ENCODE measurements around the gene VENTX.
"Not testable (repeated sequence)": the region's sequence is repeated elsewhere in the genome, so short reads cannot be mapped to it uniquely, and the experiment has no call there.

Gene VENTX

GRCh38 chr10:133265052-133265451 lies 27.4 kb downstream of the VENTX start:
- H3K4me3 ChIP-seq (ENCODE audit: low read depth, low read length); DNase-seq (ENCODE audit: low read depth): not testable (repeated sequence)

- no peak for DNase-seq (ENCODE audit: low read depth)
- H3K4me3 ChIP-seq (ENCODE audit: low read depth, low read length): no peak overlapping the region
Observed at GRCh38 chr10:133266056-133266795, 28.6 kb downstream of the VENTX start.

GRCh38 chr10:133267293-133267692 lies 29.6 kb downstream of the VENTX start:
- H3K4me3 ChIP-seq (ENCODE audit: low read depth, low read length): no peak overlapping the region
- DNase-seq (ENCODE audit: low read depth): no peak

- no peak for DNase-seq (ENCODE audit: low read depth)
- no peak overlapping the region for H3K4me3 ChIP-seq (ENCODE audit: low read depth, low read length)
Observed at GRCh38 chr10:133267829-133268228, 30.2 kb downstream of the VENTX start.

GRCh38 chr10:133268532-133268931 lies 30.9 kb downstream of the VENTX start:
- H3K4me3 ChIP-seq (ENCODE audit: low read depth, low read length): no peak overlapping the region
- no peak for DNase-seq (ENCODE audit: low read depth)

- DNase-seq (ENCODE audit: low read depth): no peak
Observed at GRCh38 chr10:133269367-133269766, 31.7 kb downstream of the VENTX start.

GRCh38 chr10:133270204-133270603 lies 32.5 kb downstream of the VENTX start:
- H3K4me3 ChIP-seq (ENCODE audit: low read depth, low read length): no peak overlapping the region
- no peak for DNase-seq (ENCODE audit: low read depth)

More at GRCh38 chr10:133269367-133269766, 31.7 kb downstream of the VENTX start:
- no peak overlapping the region for H3K4me3 ChIP-seq (ENCODE audit: low read depth, low read length)

GRCh38 chr10:133270773-133271297 lies 33.2 kb downstream of the VENTX start:
- DNase-seq (ENCODE audit: low read depth): no peak
- H3K4me3 ChIP-seq (ENCODE audit: low read depth, low read length): no peak overlapping the region

GRCh38 chr10:133271521-133272300 lies 34.1 kb downstream of the VENTX start:
- no peak for DNase-seq (ENCODE audit: low read depth)
- H3K4me3 ChIP-seq (ENCODE audit: low read depth, low read length): no peak overlapping the region

- H3K4me3 ChIP-seq (ENCODE audit: low read depth, low read length): no peak overlapping the region
- DNase-seq (ENCODE audit: low read depth): no peak
Observed at GRCh38 chr10:133272301-133272963, 34.8 kb downstream of the VENTX start.

- no peak for DNase-seq (ENCODE audit: low read depth)
- no peak overlapping the region for H3K4me3 ChIP-seq (ENCODE audit: low read depth, low read length)
Observed at GRCh38 chr10:133272964-133273420, 35.3 kb downstream of the VENTX start.

GRCh38 chr10:133273534-133274143 lies 36.0 kb downstream of the VENTX start:
- no peak overlapping the region for H3K4me3 ChIP-seq (ENCODE audit: low read depth, low read length)
- DNase-seq (ENCODE audit: low read depth): no peak

- no peak overlapping the region for H3K4me3 ChIP-seq (ENCODE audit: low read depth, low read length)
- DNase-seq (ENCODE audit: low read depth): no peak
Observed at GRCh38 chr10:133274751-133275683, 37.4 kb downstream of the VENTX start.

GRCh38 chr10:133275684-133276092 lies 38.0 kb downstream of the VENTX start:
- H3K4me3 ChIP-seq (ENCODE audit: low read depth, low read length): no peak overlapping the region
- no peak for DNase-seq (ENCODE audit: low read depth)

- no peak overlapping the region for H3K4me3 ChIP-seq (ENCODE audit: low read depth, low read length)
- no peak for DNase-seq (ENCODE audit: low read depth)
Observed at GRCh38 chr10:133276100-133276434, 38.4 kb downstream of the VENTX start.

GRCh38 chr10:133276435-133277201 lies 39.0 kb downstream of the VENTX start, which contains the start of gene ADAM8:
ADAM8 (minus strand) TSS chr10:133276868; CDS start chr10:133276817, 51 bp downstream.
- no peak for DNase-seq (ENCODE audit: low read depth)
- H3K4me3 ChIP-seq (ENCODE audit: low read depth, low read length): no peak within 1 kb of the TSS

- H3K4me3 ChIP-seq (ENCODE audit: low read depth, low read length): no peak overlapping the region
- no peak for DNase-seq (ENCODE audit: low read depth)
Observed at GRCh38 chr10:133277277-133277992, 39.8 kb downstream of the VENTX start.

All from skeletal muscle cell (primary cell).